AG04449 (cell line): ENCODE measurements around the gene USP6.
"Not testable (repeated sequence)": the region's sequence is repeated elsewhere in the genome, so short reads cannot be mapped to it uniquely, and the experiment has no call there.

ENCODE experiments used
- CTCF ChIA-PET: fragments of 350-600 bp; formaldehyde crosslinking; extraction: SDS; loops from one replicate; lab custom pipeline; 2021; ENCODE audit warnings: antibody characterized with exemption; lab: Yijun Ruan, JAX
- POLR2A ChIA-PET: fragments of 400-600, 350-600 bp; formaldehyde crosslinking; extraction: SDS; loops from one replicate; lab custom pipeline; 2020; ENCODE audit warnings: antibody characterized with exemption, inconsistent platforms; lab: Yijun Ruan, JAX
- DNase-seq: peaks from one replicate; pipeline ENCODE4 v3.0.0-alpha.2; 2010; ENCODE audit warnings: low read depth, low spot score
- H3K4me3 ChIP-seq: 2 replicates; pipeline ENCODE4 v1.5.1; 2011; ENCODE audit warnings: low read depth, mild to moderate bottlenecking, control low read depth, low read length
- TF ChIP-seq, protein P1 (sequence below): IDR thresholded peaks from one replicate; pipeline ENCODE4 v1.5.1; 2011; ENCODE audit warnings: mild to moderate bottlenecking, moderate library complexity, low read length, control low read depth, inconsistent platforms; ENCODE audit not compliant: insufficient read depth; ENCODE audit errors: missing control alignments

USP6 gene

DNA sequence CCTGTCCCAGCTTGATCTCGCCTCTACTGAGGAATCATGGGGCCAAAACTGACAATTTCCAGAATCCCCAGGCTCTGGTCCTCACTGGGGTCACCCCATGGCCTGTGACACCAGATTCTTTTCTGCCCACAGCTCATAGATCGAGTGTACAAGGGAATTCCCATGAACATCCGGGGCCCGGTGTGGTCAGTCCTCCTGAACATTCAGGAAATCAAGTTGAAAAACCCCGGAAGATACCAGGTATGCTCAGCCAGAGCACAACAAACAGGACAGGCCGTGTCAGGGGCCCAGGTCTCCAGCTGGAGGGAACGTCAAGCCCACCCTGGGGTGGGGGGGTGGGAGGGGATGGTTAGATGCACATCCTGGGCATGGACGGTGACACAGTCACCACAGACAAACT is 17.5 kb downstream of the USP6 start:
- no peak overlapping the region for H3K4me3 ChIP-seq
- ChIA-PET CTCF (no interaction called here), POLR2A (no interaction called here)
- TF ChIP-seq, protein P1, sequence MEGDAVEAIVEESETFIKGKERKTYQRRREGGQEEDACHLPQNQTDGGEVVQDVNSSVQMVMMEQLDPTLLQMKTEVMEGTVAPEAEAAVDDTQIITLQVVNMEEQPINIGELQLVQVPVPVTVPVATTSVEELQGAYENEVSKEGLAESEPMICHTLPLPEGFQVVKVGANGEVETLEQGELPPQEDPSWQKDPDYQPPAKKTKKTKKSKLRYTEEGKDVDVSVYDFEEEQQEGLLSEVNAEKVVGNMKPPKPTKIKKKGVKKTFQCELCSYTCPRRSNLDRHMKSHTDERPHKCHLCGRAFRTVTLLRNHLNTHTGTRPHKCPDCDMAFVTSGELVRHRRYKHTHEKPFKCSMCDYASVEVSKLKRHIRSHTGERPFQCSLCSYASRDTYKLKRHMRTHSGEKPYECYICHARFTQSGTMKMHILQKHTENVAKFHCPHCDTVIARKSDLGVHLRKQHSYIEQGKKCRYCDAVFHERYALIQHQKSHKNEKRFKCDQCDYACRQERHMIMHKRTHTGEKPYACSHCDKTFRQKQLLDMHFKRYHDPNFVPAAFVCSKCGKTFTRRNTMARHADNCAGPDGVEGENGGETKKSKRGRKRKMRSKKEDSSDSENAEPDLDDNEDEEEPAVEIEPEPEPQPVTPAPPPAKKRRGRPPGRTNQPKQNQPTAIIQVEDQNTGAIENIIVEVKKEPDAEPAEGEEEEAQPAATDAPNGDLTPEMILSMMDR = no peak
- no peak for DNase-seq

DNA sequence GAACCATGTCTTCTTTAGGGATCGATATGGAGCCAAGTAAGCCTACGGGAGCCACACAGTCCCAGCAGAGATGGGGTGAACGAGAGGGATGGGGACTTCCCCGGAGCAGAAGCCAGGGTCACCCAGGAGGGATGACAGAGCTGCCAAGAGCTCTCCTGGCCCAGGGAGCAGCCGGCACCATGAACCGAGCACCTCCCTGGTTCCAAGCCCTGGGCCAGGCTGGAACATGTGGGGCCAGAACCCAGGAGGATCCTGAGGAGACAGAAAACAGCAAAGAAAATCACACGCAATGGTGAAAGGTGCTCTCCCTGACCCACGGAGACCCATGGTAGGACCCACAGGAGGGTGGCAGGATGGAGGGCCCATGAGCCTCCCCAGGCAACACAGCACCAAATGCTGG is 18.1 kb downstream of the USP6 start:
- POLR2A ChIA-PET = not testable (repeated sequence)

DNA sequence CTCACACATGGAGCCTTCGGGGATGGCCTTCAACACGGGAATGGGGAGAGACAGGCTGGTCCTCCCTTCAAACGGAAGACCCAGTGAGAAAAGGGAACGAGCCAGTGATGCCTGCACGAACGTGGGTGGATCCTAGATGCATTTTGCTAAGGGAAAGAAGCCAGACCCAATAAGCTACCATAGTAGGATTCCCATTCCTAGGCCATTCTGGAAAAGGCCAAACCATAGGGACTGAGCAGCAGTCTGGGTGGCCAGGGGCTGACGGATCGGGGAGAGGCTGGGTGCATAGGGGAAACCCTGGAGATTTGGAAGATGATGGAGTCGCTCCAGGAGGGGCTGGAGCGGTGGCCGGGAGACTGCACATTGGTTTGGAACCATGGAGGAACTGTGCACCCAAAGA is 18.7 kb downstream of the USP6 start:
- H3K4me3 ChIP-seq, DNase-seq, POLR2A ChIA-PET, CTCF ChIA-PET: not testable (repeated sequence)

More for the DNA sequence above, 18.1 kb downstream of the USP6 start:
- CTCF ChIA-PET, DNase-seq, H3K4me3 ChIP-seq: not testable (repeated sequence)

DNA sequence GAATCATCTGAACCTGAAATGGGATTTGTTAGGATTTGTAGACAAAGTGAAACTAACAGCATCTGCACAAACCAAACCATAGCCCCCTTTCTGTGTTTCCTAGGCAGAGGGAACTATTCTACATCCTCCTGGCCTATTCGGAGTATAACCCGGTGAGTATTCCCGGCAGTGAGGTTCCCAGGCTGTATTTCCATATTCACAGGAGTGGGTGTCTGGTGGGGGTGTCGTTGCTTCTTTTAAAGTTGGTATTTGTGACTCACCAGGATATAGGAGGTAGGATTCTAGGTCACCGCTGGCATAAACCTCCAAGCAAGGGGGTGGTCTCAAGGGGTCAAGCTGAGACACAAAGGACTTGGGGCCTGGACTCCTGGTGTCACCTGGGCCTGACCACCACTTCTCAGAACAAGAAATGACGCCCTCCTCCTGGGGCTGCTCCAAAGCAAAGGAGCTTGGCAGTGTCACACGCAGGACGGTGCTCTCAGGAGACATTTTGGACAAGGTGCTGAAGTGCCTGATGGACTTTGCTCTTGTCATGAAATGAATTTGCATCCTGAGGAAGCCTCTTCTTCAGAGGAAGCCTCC is 19.4 kb downstream of the USP6 start:
- CTCF ChIA-PET, POLR2A ChIA-PET, DNase-seq, H3K4me3 ChIP-seq: not testable (repeated sequence)

DNA sequence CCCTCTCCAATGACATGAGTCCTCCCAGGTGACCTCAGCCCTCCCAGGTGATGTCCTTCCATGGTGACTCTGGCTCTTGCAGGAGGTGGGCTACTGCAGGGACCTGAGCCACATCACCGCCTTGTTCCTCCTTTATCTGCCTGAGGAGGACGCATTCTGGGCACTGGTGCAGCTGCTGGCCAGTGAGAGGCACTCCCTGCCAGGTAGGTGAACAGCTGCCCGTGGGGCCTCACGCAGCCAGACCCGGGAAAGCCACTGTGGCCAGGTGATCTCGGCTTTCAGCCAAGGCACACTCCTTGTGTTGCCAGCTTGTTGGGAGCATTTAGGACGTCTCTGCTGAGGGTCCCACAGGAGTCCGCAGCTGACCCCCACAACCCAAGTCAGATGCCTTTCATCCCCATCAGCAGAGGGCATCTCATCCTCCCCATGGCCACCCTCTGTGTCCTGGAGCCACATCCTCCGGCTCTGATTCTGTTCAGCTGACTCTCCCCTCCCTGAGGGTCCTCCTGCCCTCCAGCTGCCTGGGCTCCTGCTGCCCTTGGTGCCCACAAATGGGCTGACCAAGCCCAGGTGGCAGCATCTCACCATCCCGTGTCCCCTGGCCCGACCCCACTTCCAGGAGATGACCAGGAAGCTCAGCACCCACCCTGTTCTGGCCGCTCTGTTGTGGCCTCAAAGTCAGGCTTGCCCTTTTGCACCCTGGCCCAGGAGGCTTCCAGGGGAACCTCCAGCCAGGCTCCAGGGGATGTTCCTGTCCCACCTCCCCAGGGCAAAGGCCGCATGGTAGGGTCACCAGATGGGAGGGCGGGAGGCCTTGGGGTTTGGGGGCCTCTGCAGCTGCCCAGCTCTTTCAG is 20.1 kb downstream of the USP6 start:
- ChIA-PET POLR2A (no interaction called here), CTCF (no interaction called here)
- no peak overlapping the region for H3K4me3 ChIP-seq
- TF ChIP-seq, protein P1 = no peak
- no peak for DNase-seq

DNA sequence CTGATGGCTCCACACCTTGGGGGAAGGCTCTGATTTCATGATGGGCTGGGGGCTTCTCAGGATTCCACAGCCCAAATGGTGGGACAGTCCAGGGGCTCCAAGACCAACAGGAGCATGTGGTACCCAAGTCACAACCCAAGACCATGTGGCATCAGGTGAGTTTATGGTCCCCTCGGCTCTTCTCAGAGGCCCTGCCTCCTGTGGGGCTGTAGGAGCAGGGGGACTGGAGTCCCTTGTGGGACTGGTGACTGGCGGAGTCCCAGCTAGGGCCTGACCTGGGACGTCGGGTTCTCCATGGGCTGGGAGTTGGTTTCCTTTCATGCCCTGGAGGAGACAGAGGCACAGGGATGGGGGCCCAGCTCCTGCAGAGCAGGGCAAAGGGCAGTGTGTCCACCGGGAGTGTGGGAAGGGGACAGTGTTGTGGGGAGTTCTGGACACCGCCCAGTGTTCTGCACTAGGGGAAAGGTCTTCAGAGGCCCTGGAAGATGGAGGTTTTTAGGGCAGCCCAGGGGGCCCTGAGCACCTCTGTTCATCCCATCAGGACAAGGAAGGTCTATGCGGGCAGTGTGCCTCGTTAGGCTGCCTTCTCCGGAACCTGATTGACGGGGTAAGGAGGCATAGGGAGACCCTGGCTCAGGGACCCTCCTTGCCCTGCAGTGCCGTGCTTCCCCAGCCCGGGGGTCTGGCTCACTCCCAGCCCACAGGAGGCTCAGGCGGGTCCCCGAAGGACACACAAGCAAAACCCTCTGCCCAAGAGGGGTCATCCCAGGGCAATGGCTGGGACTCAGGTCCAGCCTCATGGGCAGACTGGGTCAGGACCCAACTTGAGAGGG is 21.0 kb downstream of the USP6 start:
- POLR2A ChIA-PET, CTCF ChIA-PET, DNase-seq, H3K4me3 ChIP-seq: not testable (repeated sequence)

DNA sequence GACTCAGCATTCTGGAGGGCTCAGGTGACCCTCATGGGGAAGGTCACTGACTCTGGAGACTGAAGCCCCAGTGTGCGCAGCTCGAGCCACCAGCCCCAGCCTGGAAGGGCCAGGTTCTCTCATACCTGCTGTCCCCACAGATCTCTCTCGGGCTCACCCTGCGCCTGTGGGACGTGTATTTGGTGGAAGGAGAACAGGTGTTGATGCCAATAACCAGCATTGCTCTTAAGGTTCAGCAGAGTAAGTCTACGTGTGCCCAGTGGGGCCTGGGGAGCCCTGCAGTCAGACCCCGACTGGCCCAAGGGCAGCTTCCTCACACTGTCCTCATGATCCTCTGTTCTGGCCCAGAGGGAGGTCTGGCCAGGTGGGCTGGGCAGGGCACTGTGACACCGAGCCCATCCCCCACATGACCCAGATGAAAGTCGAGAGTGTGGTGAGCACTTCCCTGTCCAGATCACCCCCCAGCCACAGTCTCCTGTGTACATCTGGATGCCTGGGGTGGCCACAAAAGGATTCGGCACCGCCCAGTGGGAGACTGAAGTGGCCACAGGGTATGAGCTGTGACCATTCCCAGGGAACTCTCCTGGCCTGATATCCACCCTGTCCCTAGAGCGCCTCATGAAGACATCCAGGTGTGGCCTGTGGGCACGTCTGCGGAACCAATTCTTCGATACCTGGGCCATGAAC is 21.8 kb downstream of the USP6 start:
- CTCF ChIA-PET = not testable (repeated sequence)

DNA sequence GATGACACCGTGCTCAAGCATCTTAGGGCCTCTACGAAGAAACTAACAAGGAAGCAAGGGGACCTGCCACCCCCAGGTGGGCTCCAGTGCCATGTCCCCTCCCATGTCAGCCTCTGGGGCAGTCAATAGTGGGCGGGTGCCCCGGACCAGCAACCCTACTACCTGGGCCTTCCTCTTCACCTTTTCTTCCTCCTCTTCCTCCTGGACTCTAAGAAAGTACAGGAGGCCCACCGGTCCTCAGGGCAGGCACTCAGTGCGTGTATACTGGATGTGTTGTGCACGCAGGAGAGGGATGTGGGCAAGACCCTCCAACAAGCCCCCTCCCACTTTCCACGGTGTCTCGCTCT is 22.3 kb downstream of the USP6 start:
- POLR2A ChIA-PET, H3K4me3 ChIP-seq, CTCF ChIA-PET, DNase-seq: not testable (repeated sequence)

More for the DNA sequence above, 21.8 kb downstream of the USP6 start:
- DNase-seq, POLR2A ChIA-PET, H3K4me3 ChIP-seq: not testable (repeated sequence)
